Esophagus muscularis mucosa (tissue), 4 donors: ENCODE data around the gene ATRX. TPM values are rescaled to one million over a fixed set of nuclear protein-coding genes. Genes with fewer than 3 reads are reported as not detected.
"Not testable (repeated sequence)": the region's sequence is repeated elsewhere in the genome, so short reads cannot be mapped to it uniquely, and the experiment has no call there.

Source experiments
- DNase-seq: peaks from one replicate; pipeline ENCODE4 v3.0.0-alpha.2; 2017; ENCODE audit errors: extremely low spot score
- H3K27ac ChIP-seq, 4 donors: fragments of 200-600 bp; sonication (generic); replicated peaks in 1 of 4; 1 replicate in 3 of 4; 2 replicates in 1 of 4; pipeline ENCODE4 v1.5.1; 2016 to 2019; ENCODE audit warnings: mild to moderate bottlenecking in 1 of 4
- H3K27me3 ChIP-seq, 4 donors: fragments of 200-600 bp; sonication (generic); one replicate each; pipeline versions ENCODE4 v1.5.1 to v1.6.0; 2016 to 2019
- H3K36me3 ChIP-seq, 4 donors: fragments of 200-600 bp; sonication (generic); one replicate each; pipeline ENCODE4 v1.5.1; 2016 to 2019
- H3K4me1 ChIP-seq, 4 donors: fragments of 200-600 bp; sonication (generic); one replicate each; pipeline ENCODE4 v1.5.1; 2016 to 2019
- H3K4me3 ChIP-seq, 4 donors: fragments of 200-600 bp; sonication (generic); 1 replicate in 2 of 4; 2 replicates in 2 of 4; pipeline ENCODE4 v1.5.1; 2016 to 2019; ENCODE audit warnings: mild to moderate bottlenecking in 4 of 4, moderate library complexity in 1 of 4
- H3K9me3 ChIP-seq, 4 donors: fragments of 200-600 bp; sonication (generic); 1 replicate in 3 of 4; 2 replicates in 1 of 4; pipeline ENCODE4 v1.5.1; 2016 to 2019
- EP300 ChIP-seq: sonication (generic); formaldehyde crosslinking; IDR thresholded peaks from one replicate; pipeline ENCODE4 v1.6.1; 2017; ENCODE audit warnings: antibody characterized with exemption
- POLR2A ChIP-seq: fragments of 450-650 bp; IDR thresholded peaks from one replicate; pipeline ENCODE4 v1.6.1; 2017; ENCODE audit warnings: antibody characterized with exemption, moderate library complexity, mild to moderate bottlenecking, low read depth
- POLR2AphosphoS5 ChIP-seq, 2 donors: sonication (generic); formaldehyde crosslinking; IDR thresholded peaks; one replicate each; pipeline ENCODE4 v1.6.1; 2017; ENCODE audit warnings: antibody characterized with exemption in 2 of 2
- WGBS: methylation state at CpG from one replicate; pipeline ENCODE4 v1.1.5; 2018; 5-methylcytosine and 5-hydroxymethylcytosine counted together
- intact Hi-C: fragments of 100-400 bp; cut with DNase I; formaldehyde crosslinking; loops from one replicate; pipeline ENCODE4 v1.15.1; 2023
- total RNA-seq, 4 donors: library from RNA; depleted of rRNA; stranded (reverse); fragments of >200 nt; gene quantifications; one replicate each; pipeline versions ENCODE4 v1.1.0 to v1.2.1, GENCODE V29; 2016
- TF ChIP-seq, protein P1 (sequence below), 3 experiments: fragments of 200-600 bp in 2 of 3; fragments of 450-650 bp in 1 of 3; sonication (generic) in 2 of 3; IDR thresholded peaks; one replicate each; pipeline ENCODE4 v1.5.1; 2017 to 2019; ENCODE audit warnings: antibody characterized with exemption in 3 of 3, mild to moderate bottlenecking in 2 of 3, moderate library complexity in 1 of 3

ATRX gene
- total RNA-seq, 4 donors from 2014 or later: 71.1 to 105 (median 95.8) TPM

DNA sequence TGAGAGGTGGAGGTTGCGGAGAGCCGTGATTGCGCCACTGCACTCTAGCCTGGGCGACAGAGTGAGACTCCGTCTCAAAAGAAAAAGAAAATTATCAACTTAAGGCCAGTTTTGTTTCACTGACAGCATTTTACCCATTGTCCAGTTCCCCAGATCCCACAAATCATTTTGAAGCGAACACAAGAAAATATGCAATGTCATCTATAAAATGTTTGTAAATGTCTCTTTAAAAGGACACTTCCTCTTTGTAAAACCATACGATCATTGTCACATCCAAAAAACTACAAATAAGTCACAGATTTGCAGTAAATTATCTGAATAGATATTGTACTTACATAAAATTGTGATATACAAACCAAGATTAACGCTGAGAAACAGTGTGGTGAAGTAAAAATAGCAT lies 147.6 kb downstream of the ATRX start:
- Histone ChIP-seq H3K4me1 (no peaks in the 10 kb centered on the region), H3K4me3 (no peak overlapping the region), H3K27me3 (no peaks in the 10 kb centered on the region), H3K36me3 (peaks cover 0 to 25% (median 9%) of the 10 kb centered on the region in 4 donors), H3K27ac (no peak overlapping the region), H3K9me3 (no peaks in the 10 kb centered on the region)
- intact Hi-C loops: no loop called here
- DNase-seq: no peak
- TF ChIP-seq, protein P1, sequence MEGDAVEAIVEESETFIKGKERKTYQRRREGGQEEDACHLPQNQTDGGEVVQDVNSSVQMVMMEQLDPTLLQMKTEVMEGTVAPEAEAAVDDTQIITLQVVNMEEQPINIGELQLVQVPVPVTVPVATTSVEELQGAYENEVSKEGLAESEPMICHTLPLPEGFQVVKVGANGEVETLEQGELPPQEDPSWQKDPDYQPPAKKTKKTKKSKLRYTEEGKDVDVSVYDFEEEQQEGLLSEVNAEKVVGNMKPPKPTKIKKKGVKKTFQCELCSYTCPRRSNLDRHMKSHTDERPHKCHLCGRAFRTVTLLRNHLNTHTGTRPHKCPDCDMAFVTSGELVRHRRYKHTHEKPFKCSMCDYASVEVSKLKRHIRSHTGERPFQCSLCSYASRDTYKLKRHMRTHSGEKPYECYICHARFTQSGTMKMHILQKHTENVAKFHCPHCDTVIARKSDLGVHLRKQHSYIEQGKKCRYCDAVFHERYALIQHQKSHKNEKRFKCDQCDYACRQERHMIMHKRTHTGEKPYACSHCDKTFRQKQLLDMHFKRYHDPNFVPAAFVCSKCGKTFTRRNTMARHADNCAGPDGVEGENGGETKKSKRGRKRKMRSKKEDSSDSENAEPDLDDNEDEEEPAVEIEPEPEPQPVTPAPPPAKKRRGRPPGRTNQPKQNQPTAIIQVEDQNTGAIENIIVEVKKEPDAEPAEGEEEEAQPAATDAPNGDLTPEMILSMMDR (IDR thresholded peaks at IDR 0.05): no peak
- no peak for TF ChIP-seq POLR2AphosphoS5 (IDR thresholded peaks at IDR 0.05)
- TF ChIP-seq EP300: no peak
- TF ChIP-seq POLR2A: no peak
- WGBS: 88% methylated on average over 8 of the region's 8 CpGs

- intact Hi-C loops: no loop called here
- H3K36me3 ChIP-seq: peaks cover 0 to 41% (median 16%) of the 10 kb centered on the region in 4 donors
- H3K4me3 ChIP-seq: no peak overlapping the region
- H3K27ac ChIP-seq: no peak overlapping the region
- no peaks in the 10 kb centered on the region for H3K9me3 ChIP-seq
- H3K4me1 ChIP-seq: no peaks in the 10 kb centered on the region
- TF ChIP-seq, protein P1 (IDR thresholded peaks at IDR 0.05): no peak
- TF ChIP-seq POLR2AphosphoS5 (IDR thresholded peaks at IDR 0.05) (no peak), POLR2A (no peak), EP300 (no peak)
- no peaks in the 10 kb centered on the region for H3K27me3 ChIP-seq
- DNase-seq: no peak
- 77% methylated on average over 2 of the region's 2 CpGs for WGBS
Observed at GRCh38 chrX:77635373-77635772, 150.6 kb downstream of the ATRX start.

- Histone ChIP-seq H3K9me3 (no peaks in the 10 kb centered on the region), H3K27ac (no peak overlapping the region), H3K4me1 (no peaks in the 10 kb centered on the region), H3K36me3 (peaks cover 0 to 17% (median 7%) of the 10 kb centered on the region in 4 donors), H3K27me3 (no peaks in the 10 kb centered on the region), H3K4me3 (no peak overlapping the region)
- WGBS: 96% methylated on average over 1 of the region's 1 CpG
- DNase-seq: no peak
- no peak for TF ChIP-seq POLR2AphosphoS5 (IDR thresholded peaks at IDR 0.05)
- TF ChIP-seq EP300: no peak
- TF ChIP-seq POLR2A: no peak
- TF ChIP-seq, protein P1 (IDR thresholded peaks at IDR 0.05): no peak
- intact Hi-C loops: no loop called here
Observed at GRCh38 chrX:77628294-77629025, 157.6 kb downstream of the ATRX start.

DNA sequence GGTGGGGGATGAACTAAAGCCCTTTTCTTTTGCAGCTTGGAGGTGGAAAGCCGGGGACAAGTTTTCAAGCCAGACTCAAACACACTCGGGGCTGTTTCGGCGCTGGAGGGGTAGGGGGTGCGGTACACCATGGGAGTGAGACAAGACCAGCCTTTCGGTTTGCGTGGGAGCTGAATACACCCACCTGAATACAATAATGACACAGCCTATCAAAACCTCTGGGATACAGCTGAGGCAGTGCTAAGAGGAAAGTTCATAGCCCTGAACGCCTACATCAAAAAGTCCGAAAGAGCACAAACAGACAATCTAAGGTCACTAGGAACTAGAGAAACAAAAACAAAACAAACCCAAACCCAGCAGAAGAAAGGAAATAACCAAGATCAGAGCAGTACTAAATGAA lies 163.3 kb downstream of the ATRX start:
- no peak overlapping the region for H3K27ac ChIP-seq
- intact Hi-C loops: no loop called here
- H3K9me3 ChIP-seq: no peaks in the 10 kb centered on the region
- H3K36me3 ChIP-seq: no peaks in the 10 kb centered on the region
- no peak for DNase-seq
- H3K27me3 ChIP-seq: no peaks in the 10 kb centered on the region
- TF ChIP-seq POLR2AphosphoS5 (IDR thresholded peaks at IDR 0.05): no peak
- TF ChIP-seq POLR2A: no peak
- no peak for TF ChIP-seq EP300
- TF ChIP-seq, protein P1 (IDR thresholded peaks at IDR 0.05): no peak
- WGBS: 80% methylated on average over 9 of the region's 9 CpGs
- no peak overlapping the region for H3K4me3 ChIP-seq
- H3K4me1 ChIP-seq: no peaks in the 10 kb centered on the region

DNA sequence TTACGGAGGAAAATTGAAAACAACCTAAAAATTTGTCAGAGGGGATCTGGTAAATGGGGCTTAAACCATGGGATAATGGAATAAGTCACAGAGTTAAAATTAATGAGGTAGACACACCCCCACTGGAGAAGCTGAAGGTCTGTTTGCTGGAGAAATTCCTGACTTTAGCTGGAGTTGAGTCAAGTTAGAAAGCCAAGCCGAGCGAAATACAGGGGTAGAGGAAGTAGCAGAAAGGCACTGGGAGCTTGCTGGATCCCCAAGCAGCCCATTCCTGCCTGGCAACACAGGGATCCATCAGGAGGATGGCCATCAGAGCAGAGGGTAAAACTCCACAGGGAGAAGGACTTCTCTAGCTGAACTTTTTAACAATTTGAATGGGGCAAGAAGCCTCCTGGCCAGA lies 163.8 kb downstream of the ATRX start:
- no peaks in the 10 kb centered on the region for H3K36me3 ChIP-seq
- DNase-seq: no peak
- 78% methylated on average over 3 of the region's 3 CpGs for WGBS
- no peak overlapping the region for H3K27ac ChIP-seq
- TF ChIP-seq, protein P1 (IDR thresholded peaks at IDR 0.05): no peak
- TF ChIP-seq POLR2A: no peak
- no peak overlapping the region for H3K4me3 ChIP-seq
- H3K9me3 ChIP-seq: no peaks in the 10 kb centered on the region
- intact Hi-C loops: no loop called here
- no peaks in the 10 kb centered on the region for H3K27me3 ChIP-seq
- H3K4me1 ChIP-seq: no peaks in the 10 kb centered on the region

DNA sequence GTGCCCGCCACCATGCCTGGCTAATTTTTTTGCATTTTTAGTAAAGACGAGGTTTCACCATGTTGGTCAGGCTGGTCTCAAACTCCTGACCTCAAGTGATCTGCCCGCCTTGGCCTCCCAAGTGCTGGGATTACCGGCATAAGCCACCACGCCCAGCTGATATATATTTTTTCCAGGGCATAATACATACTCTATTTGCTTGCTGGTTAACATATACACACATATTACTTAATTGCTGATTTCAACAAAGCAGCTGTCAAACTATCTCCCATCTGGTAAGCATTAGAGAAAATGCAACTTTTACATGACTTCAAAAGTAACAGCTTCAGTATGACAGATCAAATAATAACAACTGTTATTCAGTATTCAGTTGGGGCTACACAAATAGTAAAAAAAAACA lies 164.6 kb downstream of the ATRX start:
- whole genome bisulfite sequencing: 84% methylated on average over 5 of the region's 5 CpGs
- H3K9me3 ChIP-seq, intact Hi-C loops, H3K4me3 ChIP-seq, H3K36me3 ChIP-seq, H3K27me3 ChIP-seq, DNase-seq, H3K27ac ChIP-seq, H3K4me1 ChIP-seq: not testable (repeated sequence)
